NCI-H2081 treated with DMSO at 0.1 percent for 48 hours (cell line): Measurements from ENCODE around the gene ECE1.

Experiments used
- DNase-seq: peaks from one replicate; lab custom pipeline; 2025; lab: John Stamatoyannopoulos, UW

The ECE1 gene

DNA sequence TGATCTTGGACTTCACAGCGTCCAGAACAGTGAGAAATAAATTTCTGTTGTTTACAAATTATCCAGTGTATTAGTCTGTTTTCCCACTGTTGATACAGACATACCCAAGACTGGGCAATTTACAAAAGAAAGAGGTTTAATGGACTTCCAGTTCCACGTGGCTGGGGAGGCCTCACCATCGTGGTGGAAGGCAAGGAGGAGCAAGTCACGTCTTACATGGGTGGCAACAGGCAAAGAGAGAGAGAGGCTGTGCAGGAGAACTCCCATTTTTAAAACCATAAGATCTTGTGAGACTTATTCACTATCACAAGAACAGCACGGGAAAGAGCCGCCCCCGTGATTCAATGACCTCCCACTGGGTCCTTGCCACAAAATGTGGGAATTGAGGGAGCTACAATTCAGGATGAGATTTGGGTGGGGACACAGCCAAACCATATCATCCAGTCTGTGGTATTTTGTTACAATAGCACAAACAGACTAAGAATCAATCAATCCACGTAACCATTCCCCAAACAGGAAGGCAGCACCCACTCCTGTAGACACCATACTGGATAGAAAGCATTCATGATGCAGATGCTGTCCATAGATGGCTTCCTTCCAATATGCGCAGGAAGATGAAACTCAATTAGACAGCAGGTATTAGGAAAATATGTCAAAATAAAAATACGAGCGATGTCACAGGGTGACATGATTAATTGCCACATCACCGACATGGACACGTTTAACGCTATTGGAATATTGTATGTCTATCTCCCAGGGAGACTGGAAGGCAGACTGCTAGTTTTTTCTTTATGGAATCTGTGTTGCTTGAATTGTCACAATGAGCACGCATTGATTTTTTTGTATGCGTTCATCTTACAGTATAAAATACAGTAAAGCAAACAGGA, 22.8 kb downstream of the ECE1 start:
- no peak for DNase-seq

DNA sequence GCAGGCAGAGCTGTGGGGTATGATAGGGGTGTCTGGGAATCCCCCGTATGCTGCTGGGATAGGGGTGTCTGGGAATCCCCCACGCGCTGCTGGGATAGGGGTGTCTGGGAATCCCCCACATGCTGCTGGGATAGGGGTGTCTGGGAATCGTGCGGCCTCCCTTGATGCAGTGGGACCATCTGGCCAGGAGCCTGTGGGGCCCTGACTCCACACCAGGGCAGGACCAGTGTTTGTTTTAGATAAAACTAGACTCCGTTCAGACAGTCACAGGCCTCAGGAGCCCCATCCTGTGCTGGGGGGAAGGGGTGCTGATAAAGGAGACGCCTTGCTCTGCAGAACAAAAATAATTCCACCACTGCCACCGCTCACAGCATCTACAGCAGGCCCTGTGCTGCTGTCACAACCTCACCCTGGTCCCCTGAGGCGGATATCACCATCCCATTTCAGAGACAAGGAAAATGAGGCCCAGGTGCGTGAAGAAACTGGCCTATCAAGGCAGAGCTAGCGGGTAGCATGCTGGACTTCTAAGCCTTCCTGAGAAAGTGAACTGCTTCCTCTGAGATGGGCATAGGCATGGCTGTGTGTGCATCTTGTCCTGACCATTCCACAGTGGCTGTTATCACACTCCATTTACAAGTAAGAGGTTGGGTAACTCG, 24.0 kb downstream of the ECE1 start:
- no peak for DNase-seq

- DNase-seq, result no peak
Measured at GRCh38 chr1:21265644-21266043, 24.6 kb downstream of the ECE1 start.

DNA sequence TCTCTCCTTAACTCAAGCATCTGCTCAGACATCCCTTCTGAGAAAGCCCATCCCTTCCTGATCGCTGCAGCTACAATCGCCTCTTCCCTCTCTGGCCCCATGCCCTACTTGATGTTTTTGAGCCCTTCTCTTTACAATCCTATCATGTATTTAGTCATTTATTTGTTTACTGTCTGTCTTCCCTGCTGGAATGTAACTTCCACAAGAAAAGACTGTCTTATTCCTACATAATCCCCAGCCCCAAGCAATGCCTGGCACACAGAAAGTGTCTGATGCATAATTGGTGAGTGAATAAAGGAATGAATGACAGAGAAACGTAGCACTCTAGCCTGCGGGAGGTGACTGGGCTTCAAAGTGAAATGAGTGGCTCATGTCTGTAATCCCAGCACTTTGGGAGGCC, 25.4 kb downstream of the ECE1 start:
- no peak for DNase-seq

DNA sequence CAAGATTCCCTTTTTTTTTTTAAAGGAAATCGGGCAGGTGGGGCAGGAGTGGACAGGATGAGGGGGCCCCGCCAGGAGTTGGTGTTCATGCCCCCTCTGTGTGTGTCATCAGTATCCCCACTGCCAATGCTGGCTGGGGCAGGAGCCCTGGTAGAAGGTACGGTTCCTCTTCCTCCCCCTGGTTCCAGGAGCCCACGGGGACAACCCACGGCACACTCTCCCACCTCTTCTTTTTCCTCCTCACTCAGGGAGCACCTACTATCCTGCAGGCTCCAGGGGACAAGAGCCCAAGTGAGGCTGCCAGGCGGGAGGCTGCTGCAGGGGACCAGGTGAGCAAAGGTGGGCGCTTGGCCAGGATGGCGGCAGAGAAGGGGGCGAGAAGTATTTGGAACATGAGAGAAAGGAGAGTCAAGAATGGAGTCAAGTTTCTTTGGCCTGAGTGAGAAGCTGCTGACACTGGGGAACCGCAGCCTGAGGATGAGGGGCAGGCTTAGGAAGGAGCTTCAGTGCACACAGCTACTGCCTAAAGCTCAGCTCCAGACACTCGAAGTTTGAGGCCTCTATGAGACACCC, 26.5 kb downstream of the ECE1 start:
- no peak for DNase-seq

DNA sequence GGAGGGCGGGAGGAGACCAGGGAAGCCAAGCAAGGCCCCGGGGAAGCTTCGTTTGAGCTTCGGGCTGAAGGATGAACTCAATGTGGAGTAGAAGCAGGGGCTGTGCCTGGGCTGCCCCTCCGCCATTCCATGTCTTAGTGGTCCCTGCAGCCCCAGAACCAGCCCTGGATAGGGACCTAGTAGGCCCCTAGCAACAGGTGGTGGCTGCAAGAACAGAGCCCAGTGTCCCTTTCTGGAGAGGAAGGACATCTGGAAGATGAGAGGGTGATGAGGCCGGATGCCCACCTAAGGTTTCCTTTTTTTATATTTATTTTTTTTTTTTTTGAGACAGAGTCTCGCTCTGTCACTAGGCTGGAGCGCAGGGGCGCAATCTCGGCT, 27.2 kb downstream of the ECE1 start:
- no peak for DNase-seq

GRCh38 chr1:21262293-21263051, 27.8 kb downstream of the ECE1 start:
- DNase-seq, result no peak

GRCh38 chr1:21261551-21262292, 28.5 kb downstream of the ECE1 start:
- no peak for DNase-seq

GRCh38 chr1:21260405-21261125, 29.7 kb downstream of the ECE1 start:
- DNase-seq, result no peak

GRCh38 chr1:21259316-21260076, 30.8 kb downstream of the ECE1 start:
- no peak for DNase-seq

DNA sequence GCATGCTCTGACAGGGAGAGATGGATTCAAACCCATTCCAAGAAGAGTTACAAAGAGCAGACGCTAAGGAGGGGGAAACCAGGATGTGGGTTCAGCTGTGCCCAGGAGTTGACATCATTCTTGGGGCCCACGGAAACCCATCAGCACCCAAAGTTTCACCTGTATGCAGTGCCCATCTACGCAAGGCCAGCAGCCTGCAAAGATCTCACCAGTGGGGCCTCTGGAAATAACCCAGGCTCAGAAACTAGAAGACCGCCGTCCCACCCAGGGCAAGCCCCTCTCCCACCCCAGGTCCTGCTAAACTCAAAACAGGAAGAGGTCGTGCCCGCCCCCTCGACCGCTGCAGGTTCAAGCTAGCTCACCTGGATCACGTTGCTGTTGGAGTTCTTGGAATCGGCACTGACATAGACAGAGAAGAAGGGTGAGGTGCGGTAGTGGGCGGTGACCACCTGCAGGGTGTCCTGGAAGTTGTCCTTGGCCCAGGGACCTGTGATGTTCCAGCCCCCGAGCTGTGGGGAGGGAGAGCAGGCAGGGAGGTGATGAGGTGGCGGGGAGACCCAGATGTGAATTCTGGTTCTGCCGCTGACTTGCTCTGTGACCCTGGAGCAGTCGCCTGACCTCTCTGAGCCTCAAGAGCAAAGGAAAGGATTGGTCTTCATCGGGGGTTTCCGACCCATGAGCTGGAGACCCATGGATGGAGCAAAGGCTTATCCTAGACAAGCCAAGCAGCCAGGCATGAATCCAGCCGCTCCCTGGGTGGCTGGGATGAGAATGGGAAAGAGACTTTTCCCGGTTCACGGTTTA, 31.7 kb downstream of the ECE1 start:
- no peak for DNase-seq

DNA sequence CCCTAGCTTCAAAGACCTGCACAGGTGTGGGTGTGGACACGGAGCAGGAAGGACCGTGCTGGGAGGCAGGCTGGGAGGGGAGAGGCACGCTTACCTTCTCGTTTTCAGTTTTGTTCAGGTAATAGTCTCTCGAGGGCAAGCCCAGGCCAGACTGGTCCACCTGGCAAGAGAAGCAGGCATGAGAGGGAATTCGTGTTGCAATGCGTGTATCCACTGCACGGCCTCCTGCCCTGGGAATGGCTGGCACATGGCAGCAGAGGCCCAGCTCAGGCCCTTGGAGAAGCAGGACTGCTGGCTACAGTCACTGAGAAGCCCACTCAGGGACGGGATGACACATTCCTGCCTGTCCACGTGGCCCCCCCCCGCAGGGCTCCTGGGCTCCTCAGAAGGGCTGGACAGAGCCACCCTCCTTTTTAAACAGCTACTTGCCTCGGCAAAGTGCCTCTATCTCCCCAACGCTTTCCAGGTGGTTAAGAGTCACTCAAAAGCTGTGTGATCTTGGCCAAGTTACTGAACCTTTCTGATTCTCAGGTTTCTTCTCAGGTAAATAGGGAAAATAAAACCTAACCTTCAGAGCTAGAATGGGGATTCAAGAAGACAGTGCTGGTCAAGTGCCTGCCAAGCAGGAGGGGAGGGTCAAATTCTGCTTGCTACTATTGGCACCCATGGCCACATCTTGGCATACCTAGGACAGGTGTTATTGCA, 32.7 kb downstream of the ECE1 start:
- no peak for DNase-seq

GRCh38 chr1:21256776-21257175, 33.5 kb downstream of the ECE1 start:
- no peak for DNase-seq

- DNase-seq, result no peak
Measured at GRCh38 chr1:21255943-21256320, 34.3 kb downstream of the ECE1 start.

DNA sequence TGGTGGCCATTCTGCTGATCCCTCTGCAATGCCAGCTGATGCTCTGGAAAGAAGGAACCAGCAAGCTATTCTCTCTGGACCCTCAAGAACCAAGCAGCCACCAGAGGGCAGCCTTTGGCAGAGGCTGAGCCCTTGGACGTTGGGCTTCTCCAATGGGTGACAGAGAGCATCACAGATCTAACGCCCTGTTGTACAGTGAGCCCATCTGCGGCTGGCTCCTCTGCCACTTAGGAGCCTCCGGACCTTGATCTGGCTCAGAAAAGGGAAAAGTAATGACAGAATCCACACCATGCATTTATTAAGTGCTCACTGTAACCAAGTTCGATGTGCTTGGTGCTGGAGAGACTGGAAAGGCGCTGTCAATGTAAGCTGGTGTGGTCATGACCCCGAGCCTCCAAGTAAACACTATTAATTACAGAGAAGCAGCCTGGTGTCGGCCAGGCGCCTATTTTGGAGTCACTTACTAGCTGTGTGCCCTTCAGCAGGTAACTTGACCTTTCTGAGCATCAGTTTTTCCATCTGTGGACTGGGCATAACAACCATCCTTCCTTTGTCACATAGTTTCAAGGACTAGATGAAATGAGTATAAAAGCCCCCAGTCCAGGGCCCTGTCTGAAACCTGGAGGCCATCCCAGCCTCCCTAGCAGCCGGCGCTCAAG, 34.9 kb downstream of the ECE1 start:
- peak; percentile 33 for DNase-seq

DNA sequence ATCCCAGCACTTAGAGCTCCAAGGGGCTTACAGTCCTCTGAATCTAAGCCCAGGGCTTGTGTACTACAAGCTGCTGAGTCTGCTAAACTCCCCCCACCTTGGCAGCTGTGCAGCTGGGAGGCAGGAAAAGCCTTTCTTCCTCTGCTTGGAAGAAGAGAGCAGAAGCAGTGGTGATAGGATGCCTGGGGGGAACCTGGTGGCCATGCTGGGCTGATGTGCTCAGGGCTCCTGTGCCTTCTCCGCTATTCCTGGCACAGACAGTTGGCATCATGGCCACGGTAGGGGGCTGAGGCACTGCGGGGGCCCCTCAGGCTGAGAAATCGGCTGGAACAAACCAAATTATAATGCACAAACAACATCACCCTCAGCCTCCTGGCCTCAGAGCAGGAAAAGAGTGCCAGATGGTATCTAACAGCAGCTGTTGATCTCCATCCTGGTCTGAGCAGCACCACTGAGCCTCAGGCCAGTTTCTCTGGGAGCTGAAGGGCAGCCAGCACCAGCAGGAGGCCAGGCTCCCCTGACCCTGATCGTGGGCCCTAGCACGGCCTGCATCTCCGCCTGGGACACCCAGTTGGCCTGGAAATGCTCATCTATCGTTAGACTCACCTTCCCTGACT, 35.8 kb downstream of the ECE1 start:
- peak; percentile 24 for DNase-seq

DNA sequence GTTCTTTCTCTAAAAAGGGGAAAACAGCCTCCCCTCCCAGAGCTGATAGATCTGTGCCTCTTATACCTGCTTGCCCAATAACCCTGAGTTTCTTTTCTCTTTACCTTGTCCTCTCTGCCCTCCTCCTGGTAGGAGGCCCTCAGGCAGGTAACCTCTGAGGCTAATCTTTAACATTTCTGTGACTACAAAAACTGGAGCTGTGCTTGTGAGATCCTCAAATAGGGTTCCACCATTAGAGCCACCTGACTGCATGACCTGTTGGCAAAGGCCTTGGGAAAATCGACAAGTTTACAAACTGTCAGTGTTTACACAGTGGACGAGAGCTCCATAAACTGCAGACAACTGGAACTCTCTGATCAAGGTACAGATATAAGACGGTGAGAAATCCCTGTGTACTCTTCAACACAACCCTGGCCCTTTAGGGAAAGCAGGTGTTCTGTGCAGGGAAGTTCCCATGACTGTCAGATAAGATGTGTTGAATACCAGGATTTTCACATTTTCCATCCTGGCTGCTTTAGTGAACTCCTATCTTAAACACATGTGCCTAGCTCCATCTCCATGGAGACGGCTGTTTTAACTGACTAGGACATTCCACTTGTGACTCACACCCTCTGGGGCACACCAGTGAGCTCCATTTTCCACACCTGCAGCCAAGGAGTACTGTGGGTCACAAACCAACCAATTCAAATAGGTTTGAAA, 38.3 kb downstream of the ECE1 start:
- DNase-seq, result no peak
